ENCODE measurements around the gene TEX2.

The TEX2 gene

DNA sequence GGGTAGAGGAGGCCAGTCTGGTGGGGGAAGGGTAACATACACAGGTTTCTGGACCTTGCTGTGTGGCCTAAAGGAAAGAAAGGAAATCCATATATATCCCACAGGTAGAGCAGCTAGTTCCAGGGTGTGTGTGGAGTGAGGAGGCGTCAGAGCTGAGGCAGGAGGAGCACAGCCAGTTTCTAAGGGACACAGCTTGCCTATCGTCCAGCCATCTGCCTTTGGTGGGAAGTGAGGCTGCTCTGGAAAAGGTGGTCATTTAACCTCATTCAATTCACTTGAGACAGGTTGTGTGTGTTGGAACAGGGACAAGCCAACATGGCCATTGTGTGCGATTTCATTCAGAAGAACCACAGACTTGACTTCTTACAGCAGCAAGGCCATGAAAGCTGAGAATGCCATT, 96.2 kb downstream of the TEX2 start:
- no peak overlapping the region for H3K4me3 ChIP-seq (ENCODE audit: low read depth, low read length)
- no peak for DNase-seq (ENCODE audit: low read depth)
- TF ChIP-seq, protein P1, sequence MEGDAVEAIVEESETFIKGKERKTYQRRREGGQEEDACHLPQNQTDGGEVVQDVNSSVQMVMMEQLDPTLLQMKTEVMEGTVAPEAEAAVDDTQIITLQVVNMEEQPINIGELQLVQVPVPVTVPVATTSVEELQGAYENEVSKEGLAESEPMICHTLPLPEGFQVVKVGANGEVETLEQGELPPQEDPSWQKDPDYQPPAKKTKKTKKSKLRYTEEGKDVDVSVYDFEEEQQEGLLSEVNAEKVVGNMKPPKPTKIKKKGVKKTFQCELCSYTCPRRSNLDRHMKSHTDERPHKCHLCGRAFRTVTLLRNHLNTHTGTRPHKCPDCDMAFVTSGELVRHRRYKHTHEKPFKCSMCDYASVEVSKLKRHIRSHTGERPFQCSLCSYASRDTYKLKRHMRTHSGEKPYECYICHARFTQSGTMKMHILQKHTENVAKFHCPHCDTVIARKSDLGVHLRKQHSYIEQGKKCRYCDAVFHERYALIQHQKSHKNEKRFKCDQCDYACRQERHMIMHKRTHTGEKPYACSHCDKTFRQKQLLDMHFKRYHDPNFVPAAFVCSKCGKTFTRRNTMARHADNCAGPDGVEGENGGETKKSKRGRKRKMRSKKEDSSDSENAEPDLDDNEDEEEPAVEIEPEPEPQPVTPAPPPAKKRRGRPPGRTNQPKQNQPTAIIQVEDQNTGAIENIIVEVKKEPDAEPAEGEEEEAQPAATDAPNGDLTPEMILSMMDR (IDR thresholded peaks at IDR 0.05; ENCODE audit: control insufficient read depth, extremely low read depth, insufficient read depth), result no peak

GRCh38 chr17:64165347-64165746, 97.7 kb downstream of the TEX2 start:
- DNase-seq (ENCODE audit: low read depth), result no peak
- no peak overlapping the region for H3K4me3 ChIP-seq (ENCODE audit: low read depth, low read length)
- TF ChIP-seq, protein P1 (IDR thresholded peaks at IDR 0.05; ENCODE audit: control insufficient read depth, extremely low read depth, insufficient read depth), result no peak

- DNase-seq (ENCODE audit: low read depth), result no peak
- TF ChIP-seq, protein P1 (IDR thresholded peaks at IDR 0.05; ENCODE audit: control insufficient read depth, extremely low read depth, insufficient read depth), result no peak
- no peak overlapping the region for H3K4me3 ChIP-seq (ENCODE audit: low read depth, low read length)
Measured at GRCh38 chr17:64164596-64165285, 98.3 kb downstream of the TEX2 start.

- DNase-seq (ENCODE audit: low read depth), result no peak
- TF ChIP-seq, protein P1 (IDR thresholded peaks at IDR 0.05; ENCODE audit: control insufficient read depth, extremely low read depth, insufficient read depth), result no peak
- H3K4me3 ChIP-seq (ENCODE audit: low read depth, low read length), result no peak overlapping the region
Measured at GRCh38 chr17:64163468-64163867, 99.6 kb downstream of the TEX2 start.

- no peak for DNase-seq (ENCODE audit: low read depth)
- TF ChIP-seq, protein P1 (IDR thresholded peaks at IDR 0.05; ENCODE audit: control insufficient read depth, extremely low read depth, insufficient read depth), result no peak
- no peak overlapping the region for H3K4me3 ChIP-seq (ENCODE audit: low read depth, low read length)
Measured at GRCh38 chr17:64162554-64162953, 100.5 kb downstream of the TEX2 start.

DNA sequence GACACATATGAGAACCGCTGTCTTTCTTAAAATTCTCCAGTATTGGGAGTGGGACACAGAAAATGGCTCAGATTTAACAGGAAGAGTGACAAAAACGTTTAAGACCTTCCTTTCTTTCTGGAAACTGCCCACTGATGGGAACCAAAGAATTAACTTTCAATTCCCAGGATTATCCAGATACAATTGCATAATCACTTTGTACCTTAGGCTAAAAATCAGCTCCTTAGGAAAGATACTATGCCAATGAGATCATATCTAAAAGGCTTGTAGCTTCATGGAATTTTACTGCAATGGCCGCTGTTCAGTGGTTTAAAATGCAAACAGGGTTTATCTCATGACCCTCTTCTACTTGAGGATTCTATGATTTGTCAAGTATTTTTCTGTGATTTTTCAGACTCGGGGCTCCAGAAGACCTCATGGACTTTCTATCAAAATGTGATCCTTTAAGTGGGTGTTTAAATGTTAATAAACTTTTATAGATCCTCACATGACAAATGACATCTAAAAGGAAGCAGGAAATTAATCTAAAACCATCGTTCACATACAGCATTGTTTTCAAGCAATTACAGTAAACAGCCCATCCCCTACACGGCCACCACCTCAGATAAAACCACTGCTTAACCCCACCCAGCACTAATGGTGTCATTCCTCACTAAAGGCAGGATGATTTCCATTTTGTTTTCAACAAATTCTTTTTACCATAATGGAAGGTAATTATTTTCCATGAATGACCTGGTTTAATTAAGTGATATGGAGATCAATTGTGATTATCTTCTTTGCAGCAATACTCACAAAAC, 101.5 kb downstream of the TEX2 start:
- H3K4me3 ChIP-seq (ENCODE audit: low read depth, low read length), result no peak overlapping the region
- DNase-seq (ENCODE audit: low read depth), result no peak
- TF ChIP-seq, protein P1 (IDR thresholded peaks at IDR 0.05; ENCODE audit: control insufficient read depth, extremely low read depth, insufficient read depth), result no peak

Data from LNCaP clone FGC (cell line).